22Rv1 (cell line): ENCODE data around the gene CFAP141.

Experiments
- ZFX ChIP-seq: fragments of 450-650 bp; IDR thresholded peaks from 2 replicates; pipeline ENCODE4 v1.6.1; 2017; ENCODE audit warnings: antibody characterized with exemption, borderline replicate concordance
- TF ChIP-seq, protein P1 (sequence below): fragments of 450-650 bp; IDR thresholded peaks from 2 replicates; pipeline ENCODE4 v1.5.1; 2017; ENCODE audit warnings: mild to moderate bottlenecking

DNA sequence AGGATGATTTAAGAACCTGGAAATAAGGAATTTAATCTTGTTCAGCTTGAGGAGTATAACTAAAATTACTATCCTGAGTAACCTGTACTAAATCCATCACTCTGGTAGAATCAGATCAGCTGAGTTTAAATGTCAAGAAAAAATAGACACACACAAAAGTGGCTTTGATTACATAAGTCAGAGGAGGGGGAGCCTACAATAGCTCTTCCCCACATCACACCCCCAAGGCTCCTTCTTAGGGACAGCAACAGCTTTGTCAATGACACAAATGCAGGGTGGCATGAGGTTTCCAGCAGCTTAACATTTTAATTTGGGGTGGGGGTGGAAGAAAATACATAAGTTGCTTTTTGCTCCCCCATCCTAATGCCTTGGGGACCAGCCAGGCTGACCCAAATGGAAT, 38.7 kb downstream of the CFAP141 start:
- TF ChIP-seq, protein P1, sequence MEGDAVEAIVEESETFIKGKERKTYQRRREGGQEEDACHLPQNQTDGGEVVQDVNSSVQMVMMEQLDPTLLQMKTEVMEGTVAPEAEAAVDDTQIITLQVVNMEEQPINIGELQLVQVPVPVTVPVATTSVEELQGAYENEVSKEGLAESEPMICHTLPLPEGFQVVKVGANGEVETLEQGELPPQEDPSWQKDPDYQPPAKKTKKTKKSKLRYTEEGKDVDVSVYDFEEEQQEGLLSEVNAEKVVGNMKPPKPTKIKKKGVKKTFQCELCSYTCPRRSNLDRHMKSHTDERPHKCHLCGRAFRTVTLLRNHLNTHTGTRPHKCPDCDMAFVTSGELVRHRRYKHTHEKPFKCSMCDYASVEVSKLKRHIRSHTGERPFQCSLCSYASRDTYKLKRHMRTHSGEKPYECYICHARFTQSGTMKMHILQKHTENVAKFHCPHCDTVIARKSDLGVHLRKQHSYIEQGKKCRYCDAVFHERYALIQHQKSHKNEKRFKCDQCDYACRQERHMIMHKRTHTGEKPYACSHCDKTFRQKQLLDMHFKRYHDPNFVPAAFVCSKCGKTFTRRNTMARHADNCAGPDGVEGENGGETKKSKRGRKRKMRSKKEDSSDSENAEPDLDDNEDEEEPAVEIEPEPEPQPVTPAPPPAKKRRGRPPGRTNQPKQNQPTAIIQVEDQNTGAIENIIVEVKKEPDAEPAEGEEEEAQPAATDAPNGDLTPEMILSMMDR = no peak
- no peak for TF ChIP-seq ZFX
